Fibroblast of villous mesenchyme (primary cell): ENCODE results near the gene QRFP. TPM values are rescaled to one million over a fixed set of nuclear protein-coding genes. Genes with fewer than 3 reads are reported as not detected.

Experiments
- DNase-seq: peaks from one replicate; pipeline ENCODE4 v3.0.0-alpha.2; 2010; ENCODE audit warnings: low read depth
- H3K4me3 ChIP-seq: 2 replicates; pipeline ENCODE4 v1.5.1; 2011; ENCODE audit warnings: low read depth, mild to moderate bottlenecking, low read length
- total RNA-seq: library from RNA; depleted of rRNA; stranded (reverse); fragments of >200 nt; gene quantifications from 2 replicates; pipeline ENCODE4 v1.2.3, GENCODE V29; 2012
- TF ChIP-seq, protein P1 (sequence below): IDR thresholded peaks from 2 replicates; pipeline ENCODE4 v1.5.1; 2012; ENCODE audit warnings: low read depth, mild to moderate bottlenecking, low read length; ENCODE audit not compliant: insufficient read depth

QRFP gene
- total RNA-seq, 1 donor = not detected

DNA sequence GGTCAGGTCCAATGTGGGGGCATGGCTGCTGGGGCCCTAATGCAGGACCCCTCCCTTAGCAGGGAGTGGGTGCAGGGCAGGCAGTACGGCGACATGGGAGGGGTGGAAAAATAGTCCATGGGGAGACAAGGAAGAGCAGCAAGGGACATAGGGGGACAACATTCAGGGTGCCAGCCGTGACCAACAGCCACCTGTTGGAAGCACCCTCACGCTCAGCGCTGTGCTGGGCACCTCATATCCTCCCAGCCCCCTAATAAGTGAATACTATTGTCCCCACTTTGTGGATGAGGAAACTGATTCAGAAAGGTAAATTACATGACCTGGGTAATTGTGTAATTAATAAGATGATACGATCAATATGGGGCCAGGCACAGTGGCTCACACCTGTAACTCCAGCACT lies 45.5 kb upstream of the QRFP start:
- H3K4me3 ChIP-seq = no peak overlapping the region
- TF ChIP-seq, protein P1, sequence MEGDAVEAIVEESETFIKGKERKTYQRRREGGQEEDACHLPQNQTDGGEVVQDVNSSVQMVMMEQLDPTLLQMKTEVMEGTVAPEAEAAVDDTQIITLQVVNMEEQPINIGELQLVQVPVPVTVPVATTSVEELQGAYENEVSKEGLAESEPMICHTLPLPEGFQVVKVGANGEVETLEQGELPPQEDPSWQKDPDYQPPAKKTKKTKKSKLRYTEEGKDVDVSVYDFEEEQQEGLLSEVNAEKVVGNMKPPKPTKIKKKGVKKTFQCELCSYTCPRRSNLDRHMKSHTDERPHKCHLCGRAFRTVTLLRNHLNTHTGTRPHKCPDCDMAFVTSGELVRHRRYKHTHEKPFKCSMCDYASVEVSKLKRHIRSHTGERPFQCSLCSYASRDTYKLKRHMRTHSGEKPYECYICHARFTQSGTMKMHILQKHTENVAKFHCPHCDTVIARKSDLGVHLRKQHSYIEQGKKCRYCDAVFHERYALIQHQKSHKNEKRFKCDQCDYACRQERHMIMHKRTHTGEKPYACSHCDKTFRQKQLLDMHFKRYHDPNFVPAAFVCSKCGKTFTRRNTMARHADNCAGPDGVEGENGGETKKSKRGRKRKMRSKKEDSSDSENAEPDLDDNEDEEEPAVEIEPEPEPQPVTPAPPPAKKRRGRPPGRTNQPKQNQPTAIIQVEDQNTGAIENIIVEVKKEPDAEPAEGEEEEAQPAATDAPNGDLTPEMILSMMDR = no peak
- DNase-seq = no peak

DNA sequence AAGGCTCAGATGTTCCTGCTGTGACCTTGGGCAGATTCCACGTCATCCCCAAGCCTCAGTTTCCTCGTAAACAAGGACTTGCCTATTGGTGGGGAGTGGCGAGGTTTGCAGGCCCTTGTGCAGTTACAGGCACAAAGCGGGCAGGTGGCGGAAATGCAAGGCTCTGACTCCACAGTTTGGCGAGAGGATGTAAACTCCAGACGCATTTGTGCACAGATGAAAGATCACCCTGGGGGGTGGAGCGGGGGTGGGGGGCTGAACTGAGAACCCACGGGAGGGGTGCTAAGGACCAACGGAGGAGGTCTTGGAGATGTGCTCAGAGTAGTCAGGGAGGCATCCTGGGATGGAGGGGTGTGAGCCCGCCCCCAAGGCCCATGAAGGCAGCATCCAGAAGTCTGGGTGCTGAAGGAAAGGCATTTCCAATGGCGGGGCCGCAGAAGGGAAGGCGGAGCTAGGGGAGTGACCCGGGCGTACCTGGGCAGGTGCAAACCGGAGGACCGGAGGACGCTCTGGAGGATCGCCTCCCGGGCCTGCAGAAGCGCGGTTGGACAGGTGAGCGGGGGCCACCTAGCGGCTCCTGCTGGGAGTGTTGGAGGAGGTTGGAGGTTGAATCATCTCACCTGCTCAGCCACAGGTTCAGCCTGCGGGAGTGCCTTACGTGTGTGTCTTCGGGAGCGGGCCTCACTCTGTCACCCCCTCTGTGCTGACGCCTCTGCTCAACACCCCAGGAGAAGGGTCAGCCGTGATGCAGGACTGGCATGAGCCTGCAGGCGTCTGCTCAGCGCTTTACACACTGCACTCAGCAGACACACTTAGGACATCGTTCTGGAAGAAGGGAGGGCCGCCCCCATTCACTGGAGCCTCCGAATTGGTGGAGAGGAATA lies 44.3 kb upstream of the QRFP start:
- DNase-seq = peak; percentile 36
- H3K4me3 ChIP-seq = no peak overlapping the region
- TF ChIP-seq, protein P1 = peak; percentile 77

DNA sequence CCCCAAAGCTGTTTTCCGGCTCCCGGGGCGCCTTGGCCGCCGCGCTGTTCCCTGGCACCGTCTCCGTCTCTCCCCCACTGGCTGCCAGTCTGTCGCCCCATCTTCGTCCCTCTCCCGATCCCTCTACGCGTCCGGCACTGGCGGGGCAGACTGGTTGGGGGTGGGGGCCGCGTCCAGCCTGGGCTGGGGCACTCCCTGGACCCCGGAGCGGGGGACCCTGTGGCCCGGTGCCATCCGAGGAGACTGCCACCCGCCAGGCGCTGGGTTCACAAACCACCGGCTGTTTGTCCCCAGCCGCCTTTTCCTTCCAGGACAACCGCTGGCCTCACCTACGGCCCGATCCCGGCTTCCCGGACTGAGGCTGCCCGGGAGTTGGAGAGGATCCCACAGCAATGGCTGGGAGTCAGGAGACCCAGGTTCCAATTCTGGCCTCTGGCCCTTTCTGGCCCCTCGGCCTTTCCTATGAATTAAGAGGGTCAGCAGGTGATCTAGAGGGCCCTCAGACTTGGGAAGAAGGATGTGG lies 43.5 kb upstream of the QRFP start:
- TF ChIP-seq, protein P1 = no peak
- no peak overlapping the region for H3K4me3 ChIP-seq

DNA sequence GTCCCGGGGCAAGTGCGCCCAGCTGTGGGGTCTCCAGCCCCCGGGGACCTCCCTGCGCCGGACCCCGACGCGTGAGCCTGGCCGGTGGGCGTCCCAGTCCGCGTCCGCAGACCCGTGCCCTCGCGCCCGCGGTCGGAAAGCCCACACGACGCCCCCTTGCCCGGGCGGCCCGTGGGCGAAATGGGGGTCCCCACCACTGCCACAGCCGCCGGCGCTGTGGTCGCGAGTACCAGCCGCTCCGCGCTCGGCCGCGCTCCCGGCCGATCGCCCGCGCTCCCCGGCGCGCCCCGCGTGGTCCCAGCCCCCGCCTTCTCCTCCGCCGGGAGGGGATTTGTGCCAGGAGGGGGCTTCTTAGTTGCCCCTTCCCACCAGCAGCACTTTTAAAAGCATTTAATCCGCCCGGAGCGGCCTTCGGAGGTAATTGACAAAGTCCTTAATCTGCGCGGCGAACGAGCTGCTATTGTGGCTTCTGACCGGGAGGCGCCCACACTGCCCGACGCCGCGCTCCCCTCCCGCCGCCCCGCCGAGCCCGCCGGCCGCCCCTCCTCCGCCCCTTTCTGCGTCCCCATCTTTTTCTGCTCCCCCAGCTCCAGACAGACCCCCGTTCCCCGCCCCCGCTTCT lies 42.9 kb upstream of the QRFP start:
- H3K4me3 ChIP-seq = peak overlapping the region; percentile 60
- TF ChIP-seq, protein P1 = no peak
- DNase-seq = no peak

More for the DNA sequence above, 43.5 kb upstream of the QRFP start:
- DNase-seq = no peak

DNA sequence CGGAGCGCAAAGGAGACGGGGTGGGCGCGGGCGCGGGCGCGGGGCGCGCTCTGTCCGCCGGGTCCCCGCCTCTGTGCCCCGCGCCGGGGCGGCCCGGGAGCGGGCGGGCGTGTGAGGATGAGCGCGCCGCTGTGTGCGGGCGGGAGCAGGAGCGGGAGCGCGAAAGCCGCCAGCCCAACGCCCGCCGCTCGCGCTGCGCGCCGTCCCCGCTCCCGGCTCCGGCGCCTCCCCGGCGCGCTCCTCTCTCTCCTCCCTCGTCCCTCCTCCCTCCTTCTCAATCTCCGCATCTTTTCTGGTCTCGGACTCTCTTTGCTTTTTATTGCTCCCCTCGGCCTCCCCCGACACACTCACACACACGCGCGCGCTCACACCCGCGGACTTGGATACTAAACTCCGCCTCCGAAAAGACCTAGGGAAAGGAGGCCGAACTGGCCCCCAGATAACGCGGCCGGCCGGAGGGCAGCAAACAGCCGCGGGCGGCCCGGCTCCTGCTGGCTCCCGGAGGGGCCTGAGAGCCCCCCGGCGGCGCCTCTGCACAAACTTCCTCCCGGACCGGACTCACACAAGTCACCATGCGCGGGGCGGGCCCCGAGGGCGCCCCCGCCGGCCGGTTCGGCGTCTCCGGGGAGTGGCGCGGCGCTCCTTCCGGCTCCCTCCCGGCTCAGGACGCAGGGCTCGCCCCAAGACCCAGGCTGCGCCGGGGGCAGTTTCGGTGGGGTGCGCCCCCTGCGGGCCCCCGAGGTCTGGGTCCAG lies 42.2 kb upstream of the QRFP start, which contains the start of gene FIBCD1:
TSS of gene FIBCD1 (minus strand) at position 596 of the 753 bp plus-strand sequence. CDS start 640 bp downstream, outside the sequence.
- TF ChIP-seq, protein P1 = peak; percentile 23
- DNase-seq = peak; percentile 44
- H3K4me3 ChIP-seq = peak within 1 kb of the TSS; percentile 60

DNA sequence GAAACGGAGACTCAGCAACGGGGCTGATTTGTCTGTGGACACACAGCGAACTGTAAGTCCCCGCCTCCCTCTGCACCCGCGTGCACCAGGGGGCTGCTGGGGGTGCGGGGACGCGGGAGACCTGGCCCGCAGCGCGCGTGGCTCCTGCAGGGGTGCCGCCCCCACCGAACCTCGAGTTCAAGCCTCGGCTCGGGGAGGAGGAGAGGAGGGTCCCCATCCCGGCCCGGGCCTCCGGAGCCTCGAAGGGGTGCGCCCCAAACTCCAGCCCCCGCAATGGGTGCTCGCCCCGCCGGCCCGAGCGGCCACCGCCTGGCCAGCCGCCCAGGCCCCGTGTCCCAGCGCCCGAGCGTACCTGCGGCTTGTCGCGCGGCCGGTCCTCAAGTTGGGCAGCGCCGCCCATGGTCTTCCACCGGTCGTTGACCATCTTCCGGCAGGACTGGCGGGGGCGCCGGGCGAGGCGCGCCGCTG lies 41.6 kb upstream of the QRFP start:
- DNase-seq = no peak
- TF ChIP-seq, protein P1 = no peak
- peak overlapping the region; percentile 35 for H3K4me3 ChIP-seq
